GM23248 (cell line): ENCODE results near the gene HCFC1R1.

Experiments
- EZH2 ChIP-seq: fragments of 200-600 bp; sonication (generic); IDR thresholded peaks from 2 replicates; pipeline ENCODE4 v1.6.1; 2018; ENCODE audit warnings: antibody characterized with exemption, mild to moderate bottlenecking; ENCODE audit not compliant: insufficient read depth, poor library complexity, severe bottlenecking
- EZH2phosphoT487 ChIP-seq: fragments of 200-600 bp; sonication (generic); IDR thresholded peaks from 2 replicates; pipeline ENCODE4 v1.6.1; 2018; ENCODE audit warnings: antibody characterized with exemption, moderate library complexity, mild to moderate bottlenecking, low read depth; ENCODE audit not compliant: insufficient read depth

GRCh38 chr16:3049921-3050481, 26.3 kb upstream of the HCFC1R1 start:
- TF ChIP-seq EZH2 (no peak), EZH2phosphoT487 (no peak)
